ENCODE results near the gene SNAI1. TPM values are rescaled to one million over a fixed set of nuclear protein-coding genes. Genes with fewer than 3 reads are reported as not detected.

SNAI1 gene
- total RNA-seq, 3 donors from 2014 or later, result 0.80 to 5.0 (median 4.3) TPM

DNA sequence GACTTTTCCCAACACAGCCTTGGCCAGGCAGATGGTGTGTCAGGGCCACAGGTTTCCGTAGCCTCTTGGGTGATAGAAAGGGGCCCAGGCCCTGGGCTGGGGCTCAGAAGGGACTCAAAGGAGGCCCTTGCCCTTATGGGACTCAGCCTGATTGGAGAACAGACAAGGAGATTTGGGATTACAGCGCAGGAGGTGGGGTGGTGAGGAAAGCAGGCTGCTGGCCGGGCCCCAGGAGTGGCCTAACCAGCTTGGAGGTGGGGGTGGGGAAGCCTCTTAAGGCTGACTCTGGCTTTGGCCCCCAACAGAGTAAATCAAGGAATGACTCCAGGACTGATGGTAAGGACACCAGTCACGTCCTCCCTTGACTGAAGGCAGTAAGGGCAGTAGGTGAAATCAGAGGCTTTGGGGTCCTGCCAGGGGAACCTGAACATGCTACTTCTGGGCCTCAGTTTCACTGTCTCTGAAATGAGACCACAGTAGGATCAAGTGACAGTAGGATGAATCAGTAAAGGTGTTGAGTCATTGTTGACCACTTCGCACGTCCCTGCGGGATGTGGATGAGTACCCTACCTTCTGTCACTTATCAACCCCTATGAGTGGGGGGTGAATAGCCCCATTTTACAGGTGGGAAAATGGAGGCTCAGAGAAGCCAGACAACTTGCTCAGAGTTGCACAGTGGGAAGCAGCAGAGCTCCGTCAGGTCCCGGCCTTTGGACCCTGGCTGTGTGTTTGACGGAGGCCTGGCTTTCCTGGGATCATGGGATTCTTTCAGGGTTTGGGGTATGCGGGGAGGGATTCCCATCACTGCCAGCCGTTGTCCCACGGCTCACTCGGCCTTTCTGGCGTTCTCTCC lies 4.5 kb downstream of the SNAI1 start:
- Histone ChIP-seq H3K27me3 (no peaks in the 10 kb centered on the region), H3K4me1 (peaks cover 16 to 25% of the 10 kb centered on the region in 2 donors), H3K36me3 (no peaks in the 10 kb centered on the region), H3K9me3 (no peaks in the 10 kb centered on the region), H3K4me3 (peak overlapping the region in 1 of 3 donors; percentile 11), H3K27ac (peak overlapping the region in 1 of 2 donors; percentile 92)
- no peak for TF ChIP-seq POLR2A (IDR thresholded peaks at IDR 0.05)
- TF ChIP-seq, protein P1, sequence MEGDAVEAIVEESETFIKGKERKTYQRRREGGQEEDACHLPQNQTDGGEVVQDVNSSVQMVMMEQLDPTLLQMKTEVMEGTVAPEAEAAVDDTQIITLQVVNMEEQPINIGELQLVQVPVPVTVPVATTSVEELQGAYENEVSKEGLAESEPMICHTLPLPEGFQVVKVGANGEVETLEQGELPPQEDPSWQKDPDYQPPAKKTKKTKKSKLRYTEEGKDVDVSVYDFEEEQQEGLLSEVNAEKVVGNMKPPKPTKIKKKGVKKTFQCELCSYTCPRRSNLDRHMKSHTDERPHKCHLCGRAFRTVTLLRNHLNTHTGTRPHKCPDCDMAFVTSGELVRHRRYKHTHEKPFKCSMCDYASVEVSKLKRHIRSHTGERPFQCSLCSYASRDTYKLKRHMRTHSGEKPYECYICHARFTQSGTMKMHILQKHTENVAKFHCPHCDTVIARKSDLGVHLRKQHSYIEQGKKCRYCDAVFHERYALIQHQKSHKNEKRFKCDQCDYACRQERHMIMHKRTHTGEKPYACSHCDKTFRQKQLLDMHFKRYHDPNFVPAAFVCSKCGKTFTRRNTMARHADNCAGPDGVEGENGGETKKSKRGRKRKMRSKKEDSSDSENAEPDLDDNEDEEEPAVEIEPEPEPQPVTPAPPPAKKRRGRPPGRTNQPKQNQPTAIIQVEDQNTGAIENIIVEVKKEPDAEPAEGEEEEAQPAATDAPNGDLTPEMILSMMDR (IDR thresholded peaks at IDR 0.05), result no peak
- TF ChIP-seq POLR2AphosphoS5 (IDR thresholded peaks at IDR 0.05), result no peak
- intact Hi-C loops (cut with DNase I; ENCODE audit: low total_unique reads), result no loop called here
- DNase-seq (ENCODE audit: low spot score in 2 of 2), result no peak

DNA sequence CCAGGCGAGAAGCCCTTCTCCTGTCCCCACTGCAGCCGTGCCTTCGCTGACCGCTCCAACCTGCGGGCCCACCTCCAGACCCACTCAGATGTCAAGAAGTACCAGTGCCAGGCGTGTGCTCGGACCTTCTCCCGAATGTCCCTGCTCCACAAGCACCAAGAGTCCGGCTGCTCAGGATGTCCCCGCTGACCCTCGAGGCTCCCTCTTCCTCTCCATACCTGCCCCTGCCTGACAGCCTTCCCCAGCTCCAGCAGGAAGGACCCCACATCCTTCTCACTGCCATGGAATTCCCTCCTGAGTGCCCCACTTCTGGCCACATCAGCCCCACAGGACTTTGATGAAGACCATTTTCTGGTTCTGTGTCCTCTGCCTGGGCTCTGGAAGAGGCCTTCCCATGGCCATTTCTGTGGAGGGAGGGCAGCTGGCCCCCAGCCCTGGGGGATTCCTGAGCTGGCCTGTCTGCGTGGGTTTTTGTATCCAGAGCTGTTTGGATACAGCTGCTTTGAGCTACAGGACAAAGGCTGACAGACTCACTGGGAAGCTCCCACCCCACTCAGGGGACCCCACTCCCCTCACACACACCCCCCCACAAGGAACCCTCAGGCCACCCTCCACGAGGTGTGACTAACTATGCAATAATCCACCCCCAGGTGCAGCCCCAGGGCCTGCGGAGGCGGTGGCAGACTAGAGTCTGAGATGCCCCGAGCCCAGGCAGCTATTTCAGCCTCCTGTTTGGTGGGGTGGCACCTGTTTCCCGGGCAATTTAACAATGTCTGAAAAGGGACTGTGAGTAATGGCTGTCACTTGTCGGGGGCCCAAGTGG lies 5.3 kb downstream of the SNAI1 start:
- Histone ChIP-seq H3K27me3 (no peaks in the 10 kb centered on the region), H3K9me3 (no peaks in the 10 kb centered on the region), H3K4me3 (peak overlapping the region in 1 of 3 donors; percentile 11), H3K36me3 (no peaks in the 10 kb centered on the region), H3K27ac (peak overlapping the region in 1 of 2 donors; percentile 92), H3K4me1 (peaks cover 16 to 24% of the 10 kb centered on the region in 2 donors)
- intact Hi-C loops (cut with DNase I; ENCODE audit: low total_unique reads), result loop anchor here (2.0 kb wide), 1 partner anchor 53 kb away; no protein-coding TSS in a partner anchor
- TF ChIP-seq POLR2A (IDR thresholded peaks at IDR 0.05) (no peak), POLR2AphosphoS5 (IDR thresholded peaks at IDR 0.05) (no peak)
- TF ChIP-seq, protein P1 (IDR thresholded peaks at IDR 0.05), result no peak
- no peak for DNase-seq (ENCODE audit: low spot score in 2 of 2)

DNA sequence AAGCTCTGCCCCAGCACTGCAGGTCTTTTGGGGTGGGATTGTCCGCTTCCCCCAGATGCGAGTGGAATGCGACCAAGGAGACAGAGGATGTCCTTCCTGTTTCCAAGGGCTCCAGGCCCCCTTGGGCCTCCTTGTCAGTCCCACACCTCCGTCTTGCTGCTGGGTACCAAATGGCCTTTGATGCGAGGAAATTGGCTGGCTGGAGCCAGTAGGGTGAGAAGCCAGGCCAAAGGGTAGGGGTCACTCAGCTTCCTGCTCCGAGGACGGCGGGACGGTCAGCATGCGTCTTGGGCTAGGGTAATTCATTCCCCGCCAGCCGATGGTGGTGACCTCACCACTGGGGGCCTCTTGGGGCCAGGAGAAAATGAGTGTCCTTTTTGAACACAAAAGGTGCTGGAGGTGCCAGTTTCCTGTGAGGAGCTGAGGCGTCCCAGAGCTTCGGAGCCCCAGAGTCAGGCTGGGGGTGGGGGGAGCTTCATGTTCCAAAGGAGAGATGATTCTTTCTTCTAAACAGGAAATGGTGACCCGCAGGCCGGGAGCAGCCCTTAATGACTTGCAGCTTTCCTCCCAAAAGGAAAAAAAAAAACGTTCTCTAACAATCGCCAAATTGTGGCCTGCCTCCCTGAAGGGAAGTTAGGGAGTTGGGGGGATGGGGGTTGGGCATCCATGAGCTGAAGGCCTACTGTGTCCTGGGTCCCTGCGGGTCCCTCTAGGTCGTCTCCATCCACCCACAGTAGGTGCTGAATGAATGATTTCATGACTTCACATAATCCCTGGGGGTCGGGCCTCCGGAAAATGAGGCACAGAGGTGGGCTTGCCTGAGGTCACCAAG lies 6.7 kb downstream of the SNAI1 start:
- TF ChIP-seq POLR2A (IDR thresholded peaks at IDR 0.05) (no peak), POLR2AphosphoS5 (IDR thresholded peaks at IDR 0.05) (peak in 2 of 3 donors; percentile 35 to 62)
- intact Hi-C loops (cut with DNase I; ENCODE audit: low total_unique reads), result loop anchor here (2.0 kb wide), 1 partner anchor 55 kb away; no protein-coding TSS in a partner anchor
- Histone ChIP-seq H3K36me3 (no peaks in the 10 kb centered on the region), H3K9me3 (no peaks in the 10 kb centered on the region), H3K27me3 (no peaks in the 10 kb centered on the region), H3K4me1 (peaks cover 16 to 20% of the 10 kb centered on the region in 2 donors), H3K4me3 (peak overlapping the region in 1 of 3 donors; percentile 33), H3K27ac (peak overlapping the region; percentile 69 to 92)
- DNase-seq (ENCODE audit: low spot score in 2 of 2), result no peak

DNA sequence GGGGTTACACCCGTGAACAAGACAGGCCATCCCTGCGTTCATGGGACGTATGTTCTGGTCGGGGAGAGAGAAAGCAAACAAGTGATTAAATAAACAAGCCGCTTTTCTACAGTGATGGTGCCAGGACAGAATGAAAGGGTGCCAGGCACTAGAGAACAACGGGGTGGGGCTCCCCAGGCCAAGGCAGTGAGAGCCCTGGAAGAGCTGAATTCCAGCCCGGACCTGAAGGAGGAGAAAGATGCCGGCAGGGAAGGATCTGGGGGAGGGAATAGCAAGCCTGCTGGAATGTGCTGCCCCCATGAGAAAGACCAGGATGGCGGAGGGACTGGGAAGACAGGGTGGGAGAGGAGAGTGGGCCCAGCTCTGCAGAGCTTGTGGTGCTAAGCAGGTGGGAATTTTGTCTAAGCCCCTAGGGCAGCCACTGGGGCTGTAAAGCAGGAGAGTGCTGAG lies 7.5 kb downstream of the SNAI1 start:
- no peaks in the 10 kb centered on the region for H3K9me3 ChIP-seq
- TF ChIP-seq POLR2A (IDR thresholded peaks at IDR 0.05) (no peak), POLR2AphosphoS5 (IDR thresholded peaks at IDR 0.05) (no peak)
- TF ChIP-seq, protein P1 (IDR thresholded peaks at IDR 0.05), result no peak
- no peaks in the 10 kb centered on the region for H3K27me3 ChIP-seq
- intact Hi-C loops (cut with DNase I; ENCODE audit: low total_unique reads), result no loop called here
- peaks cover 11 to 20% of the 10 kb centered on the region in 2 donors for H3K4me1 ChIP-seq
- no peak overlapping the region for H3K4me3 ChIP-seq
- peak overlapping the region; percentile 69 to 92 for H3K27ac ChIP-seq
- H3K36me3 ChIP-seq, result no peaks in the 10 kb centered on the region
- no peak for DNase-seq (ENCODE audit: low spot score in 2 of 2)

DNA sequence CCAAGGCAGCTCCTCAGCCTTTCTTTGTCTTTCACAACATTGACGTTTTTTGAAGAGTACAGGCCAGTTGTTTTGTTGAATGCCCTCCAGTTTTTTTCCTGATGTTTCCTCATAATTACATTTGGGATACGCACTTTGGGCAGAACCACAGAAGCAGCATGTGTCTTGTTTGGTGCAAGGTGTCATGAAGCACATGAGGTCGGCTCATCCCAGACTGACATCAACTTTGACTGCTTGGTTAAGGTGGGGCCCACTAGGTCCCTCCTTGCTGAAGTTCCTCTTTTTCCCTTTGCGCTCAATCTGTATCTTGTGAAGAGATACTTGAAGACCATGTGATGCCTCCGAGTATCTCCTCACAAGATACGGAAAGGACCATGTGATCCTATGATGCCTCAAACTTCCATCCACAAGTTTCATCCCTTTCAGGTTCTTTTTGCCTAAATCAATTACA lies 10.5 kb downstream of the SNAI1 start:
- intact Hi-C loops (cut with DNase I; ENCODE audit: low total_unique reads), result no loop called here
- H3K27ac ChIP-seq, result no peak overlapping the region
- no peak for DNase-seq (ENCODE audit: low spot score in 2 of 2)
- peaks cover 10 to 20% of the 10 kb centered on the region in 2 donors for H3K4me1 ChIP-seq
- no peaks in the 10 kb centered on the region for H3K27me3 ChIP-seq
- no peak overlapping the region for H3K4me3 ChIP-seq
- no peak for TF ChIP-seq POLR2AphosphoS5 (IDR thresholded peaks at IDR 0.05)
- TF ChIP-seq POLR2A (IDR thresholded peaks at IDR 0.05), result no peak
- TF ChIP-seq, protein P1 (IDR thresholded peaks at IDR 0.05), result no peak
- H3K36me3 ChIP-seq, result no peaks in the 10 kb centered on the region
- no peaks in the 10 kb centered on the region for H3K9me3 ChIP-seq

All from breast epithelium (tissue), 4 donors.